Effector memory CD8-positive, alpha-beta T cell (primary cell): Measurements from ENCODE around the gene IL3RA.

Source experiments
- ATAC-seq: fragments of 150-1000 bp; cut with Tn5 transposase; replicated peaks from 2 replicates; pipeline ENCODE4 v1.10.0; 2021; ENCODE audit warnings: mild to moderate bottlenecking, moderate library complexity
- DNase-seq, 3 experiments: peaks; one replicate each; pipeline ENCODE4 v3.0.0; 2021
- H3K27ac Mint-ChIP-seq, 2 donors: one replicate each; pipeline ENCODE4 v1.8.0; 2022; ENCODE audit warnings: mild to moderate bottlenecking in 2 of 2, mixed read lengths in 2 of 2, moderate library complexity in 2 of 2
- H3K27me3 Mint-ChIP-seq, 2 donors: one replicate each; pipeline ENCODE4 v1.8.0; 2022; ENCODE audit warnings: mixed read lengths in 2 of 2
- H3K36me3 Mint-ChIP-seq: one replicate; pipeline ENCODE4 v1.8.0; 2022; ENCODE audit warnings: mild to moderate bottlenecking, moderate library complexity, mixed read lengths; ENCODE audit not compliant: insufficient read depth
- H3K4me1 Mint-ChIP-seq, 2 donors: one replicate each; pipeline ENCODE4 v1.8.0; 2022; ENCODE audit warnings: low read depth in 2 of 2, mixed read lengths in 2 of 2
- H3K4me3 Mint-ChIP-seq, 2 donors: one replicate each; pipeline ENCODE4 v1.8.0; 2022; ENCODE audit warnings: mild to moderate bottlenecking in 2 of 2, mixed read lengths in 2 of 2, moderate library complexity in 2 of 2
- H3K9me3 Mint-ChIP-seq, 2 donors: one replicate each; pipeline ENCODE4 v1.8.0; 2022; ENCODE audit warnings: mixed read lengths in 2 of 2

Gene IL3RA

GRCh38 chrX:1378306-1378759 lies 41.7 kb downstream of the IL3RA start:
- ATAC-seq: no peak
- Mint-ChIP-seq H3K27ac (peak overlapping the region in 1 of 2 donors; percentile 32), H3K4me1 (peaks cover 3 to 5% of the 10 kb centered on the region in 2 donors), H3K27me3 (no peaks in the 10 kb centered on the region), H3K36me3 (peaks cover 30% of the 10 kb centered on the region), H3K4me3 (no peak overlapping the region), H3K9me3 (no peaks in the 10 kb centered on the region)
- DNase-seq: no peak

DNA sequence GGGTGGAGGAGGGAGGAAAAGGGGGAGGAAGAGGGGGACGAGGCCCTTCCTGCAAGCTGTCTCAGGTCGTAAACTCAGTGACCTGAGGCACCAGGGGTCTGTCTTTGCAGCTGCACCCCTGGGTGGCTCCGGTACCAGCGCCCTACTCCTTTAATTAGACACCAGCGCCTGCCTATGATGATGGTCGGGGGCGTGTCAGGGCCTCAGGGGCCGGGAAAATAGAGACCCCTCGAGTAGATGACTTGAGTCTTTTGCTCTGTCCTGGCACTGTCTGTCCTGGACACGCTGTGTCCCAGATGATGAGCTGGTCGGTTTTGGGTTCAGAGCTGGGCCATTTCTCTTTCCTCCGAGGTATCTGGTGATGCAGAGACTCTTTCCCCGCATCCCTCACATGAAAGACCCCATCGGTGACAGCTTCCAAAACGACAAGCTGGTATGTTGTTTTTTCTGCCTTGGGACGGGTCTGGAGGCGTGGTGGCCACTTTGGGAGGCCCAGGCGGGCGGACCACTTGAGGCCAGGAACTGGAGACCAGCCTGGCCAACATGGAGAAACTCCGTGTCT lies 44.2 kb downstream of the IL3RA start:
- Mint-ChIP-seq H3K4me1 (peaks cover 3 to 5% of the 10 kb centered on the region in 2 donors), H3K27ac (peak overlapping the region in 1 of 2 donors; percentile 75), H3K4me3 (no peak overlapping the region), H3K36me3 (peaks cover 53% of the 10 kb centered on the region), H3K9me3 (no peaks in the 10 kb centered on the region), H3K27me3 (no peaks in the 10 kb centered on the region)
- ATAC-seq (no peak), DNase-seq (no peak)

DNA sequence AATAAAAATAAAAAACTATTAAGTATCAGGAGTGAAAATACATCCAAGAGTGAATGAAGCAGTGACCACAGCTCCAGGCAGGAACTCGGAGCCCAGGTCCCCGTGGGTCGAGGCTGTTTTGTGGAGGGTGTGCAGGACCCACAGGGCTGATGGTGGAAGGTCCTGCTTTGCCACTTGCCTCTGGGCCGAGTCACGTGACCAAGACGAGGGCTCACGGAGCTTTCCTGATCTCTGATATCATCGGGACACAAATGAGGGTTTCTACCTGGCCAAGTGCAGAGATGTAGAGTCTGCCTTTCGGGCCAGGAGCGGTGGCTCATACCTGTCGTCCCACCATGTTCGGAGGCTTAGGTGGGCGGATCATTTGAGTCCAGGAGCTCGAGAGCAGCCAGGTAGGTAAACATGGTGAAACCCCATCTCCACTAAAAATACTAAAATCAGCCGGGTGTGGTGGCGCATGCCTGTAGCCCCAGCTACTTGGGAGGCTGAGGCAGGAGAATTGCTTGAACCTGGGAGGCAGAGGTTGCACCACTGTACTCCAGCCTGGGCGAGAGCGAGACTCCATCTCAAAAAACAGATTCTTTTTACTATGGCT lies 48.2 kb downstream of the IL3RA start:
- no peak for DNase-seq
- Mint-ChIP-seq H3K4me1 (peaks cover 13 to 24% of the 10 kb centered on the region in 2 donors), H3K36me3 (peaks cover 79% of the 10 kb centered on the region), H3K4me3 (peak overlapping the region in 1 of 2 donors; percentile 27), H3K9me3 (no peaks in the 10 kb centered on the region), H3K27me3 (no peaks in the 10 kb centered on the region), H3K27ac (peak overlapping the region in 1 of 2 donors; percentile 82)
- no peak for ATAC-seq

DNA sequence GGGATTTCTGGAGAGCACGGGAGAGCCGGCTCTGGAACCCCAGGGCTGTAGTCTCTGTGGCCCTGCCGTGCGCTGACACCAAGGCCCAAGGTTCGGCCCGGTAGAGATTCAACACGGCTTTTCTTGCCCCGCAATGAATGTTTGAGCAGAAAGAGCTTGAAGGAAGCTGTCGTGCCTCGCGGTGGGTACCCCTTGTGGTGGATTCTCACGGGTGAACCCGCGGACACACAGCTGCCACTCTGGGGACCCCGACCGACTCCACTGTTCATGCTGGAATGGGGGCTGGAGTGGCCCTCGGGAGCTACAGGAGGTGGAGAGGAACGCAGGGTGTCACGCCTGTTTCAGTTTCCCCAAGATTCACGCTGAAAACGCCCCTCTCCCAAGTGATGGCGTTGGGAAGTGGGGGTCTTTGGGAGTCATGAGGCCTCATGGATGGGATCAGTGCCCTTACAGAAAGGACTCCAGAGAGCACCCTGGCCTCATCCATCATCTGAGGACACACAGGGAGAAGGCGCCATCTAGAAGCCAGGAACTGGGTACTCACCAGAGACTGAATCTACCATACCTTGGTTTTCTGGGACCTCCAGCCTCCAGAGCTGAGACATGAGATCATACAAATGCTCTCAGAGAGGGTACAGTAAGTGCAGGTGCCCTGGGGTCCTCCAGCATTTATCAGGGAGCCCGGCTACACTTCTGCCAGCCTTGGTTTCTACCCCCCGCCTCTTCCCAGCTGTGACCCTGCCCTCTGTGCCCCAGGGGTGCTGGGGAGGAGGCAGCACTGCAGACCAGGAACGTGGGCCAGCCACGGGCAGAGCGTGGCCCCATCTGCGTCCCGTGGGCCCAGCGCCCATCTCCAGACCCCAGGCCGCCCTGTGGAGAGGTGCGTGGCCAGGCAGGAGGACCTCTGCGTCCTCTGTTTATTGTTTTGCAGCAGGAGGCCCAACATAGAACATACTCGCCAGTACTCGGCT lies 49.0 kb downstream of the IL3RA start:
- DNase-seq: no peak
- Mint-ChIP-seq H3K27ac (peak overlapping the region in 1 of 2 donors; percentile 82), H3K36me3 (peaks cover 81% of the 10 kb centered on the region), H3K9me3 (no peaks in the 10 kb centered on the region), H3K27me3 (no peaks in the 10 kb centered on the region), H3K4me1 (peaks cover 14 to 20% of the 10 kb centered on the region in 2 donors), H3K4me3 (peak overlapping the region in 1 of 2 donors; percentile 27)
- ATAC-seq: peak; percentile 12

DNA sequence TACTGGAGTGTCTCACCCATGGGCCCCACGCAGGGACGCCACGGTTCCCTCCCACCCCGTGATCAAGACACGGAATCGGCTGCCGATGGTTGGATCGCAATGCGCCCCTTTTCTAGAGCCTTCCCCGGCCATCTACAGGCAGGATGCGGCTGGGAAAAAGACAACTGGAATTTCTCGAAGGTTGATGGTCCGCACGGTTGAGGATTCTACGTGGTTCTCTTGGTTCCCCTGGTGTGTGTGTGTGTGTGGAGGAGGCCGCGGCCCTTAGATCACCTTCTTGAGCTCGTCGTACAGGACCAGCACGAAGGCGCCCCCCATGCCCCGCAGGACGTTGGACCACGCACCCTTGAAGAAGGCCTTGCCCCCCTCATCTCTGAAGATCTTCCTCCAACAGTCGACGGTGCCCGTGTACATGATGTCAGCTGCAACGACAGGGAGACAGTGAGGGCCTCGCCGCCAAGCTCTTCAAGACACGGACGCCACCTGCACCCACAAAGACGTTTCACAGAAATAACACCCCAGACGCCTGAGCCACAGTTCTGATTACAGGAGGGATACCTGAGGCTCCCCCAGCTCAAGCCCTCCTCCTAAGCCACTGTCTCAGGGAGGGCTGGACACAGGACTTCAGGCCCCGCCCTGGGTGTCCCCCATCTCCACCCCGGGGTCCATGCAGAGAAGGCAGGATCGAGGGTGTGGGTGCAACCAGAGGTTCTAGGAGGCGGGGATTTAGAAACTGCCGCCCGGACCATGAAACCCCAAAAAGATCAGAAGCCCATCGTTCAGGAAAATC lies 49.9 kb downstream of the IL3RA start:
- no peaks in the 10 kb centered on the region for H3K9me3 Mint-ChIP-seq
- no peak for ATAC-seq
- peak overlapping the region; percentile 61 to 82 for H3K27ac Mint-ChIP-seq
- H3K4me1 Mint-ChIP-seq: peaks cover 22 to 28% of the 10 kb centered on the region in 2 donors
- peaks cover 91% of the 10 kb centered on the region for H3K36me3 Mint-ChIP-seq
- no peaks in the 10 kb centered on the region for H3K27me3 Mint-ChIP-seq
- no peak overlapping the region for H3K4me3 Mint-ChIP-seq
- no peak for DNase-seq

DNA sequence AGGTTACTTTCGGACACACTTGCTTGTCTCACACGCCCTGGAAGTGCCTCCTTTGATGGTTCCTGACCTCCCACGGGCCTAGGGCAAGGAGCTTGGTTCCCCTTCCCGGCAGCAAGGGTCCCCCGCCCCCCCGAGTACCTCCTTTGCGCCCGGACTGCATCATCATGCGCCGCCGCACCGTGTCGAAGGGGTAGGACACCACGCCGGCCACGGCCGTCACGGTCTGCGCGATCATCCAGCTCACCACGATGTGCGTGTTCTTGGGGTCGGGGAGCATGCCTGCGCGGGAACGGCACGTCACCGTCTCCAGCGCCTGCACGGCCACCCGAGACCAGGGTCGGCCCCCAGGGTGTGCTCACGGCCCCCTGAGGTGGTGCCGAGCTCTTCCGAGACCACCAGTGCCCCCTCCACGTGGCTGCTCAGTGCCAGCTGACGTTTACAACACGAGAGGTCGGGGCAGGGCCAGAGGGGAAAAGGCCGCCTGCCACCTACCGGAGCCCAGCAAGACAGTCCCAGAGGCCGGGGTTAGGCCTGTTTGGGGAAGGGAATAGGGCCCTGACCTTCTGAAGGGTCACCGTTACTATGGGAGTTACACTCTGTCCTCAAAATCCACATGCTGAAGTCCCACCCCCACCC lies 50.7 kb downstream of the IL3RA start:
- peaks cover 19 to 28% of the 10 kb centered on the region in 2 donors for H3K4me1 Mint-ChIP-seq
- DNase-seq: no peak
- H3K36me3 Mint-ChIP-seq: peaks cover 95% of the 10 kb centered on the region
- no peaks in the 10 kb centered on the region for H3K9me3 Mint-ChIP-seq
- H3K27ac Mint-ChIP-seq: peak overlapping the region; percentile 61 to 83
- no peak for ATAC-seq
- peak overlapping the region in 1 of 2 donors; percentile 47 for H3K4me3 Mint-ChIP-seq
- H3K27me3 Mint-ChIP-seq: no peaks in the 10 kb centered on the region

- H3K36me3 Mint-ChIP-seq: peaks cover 84% of the 10 kb centered on the region
- H3K9me3 Mint-ChIP-seq: no peaks in the 10 kb centered on the region
- ATAC-seq: no peak
- no peaks in the 10 kb centered on the region for H3K27me3 Mint-ChIP-seq
- H3K27ac Mint-ChIP-seq: peak overlapping the region; percentile 32 to 83
- H3K4me3 Mint-ChIP-seq: peak overlapping the region; percentile 25 to 47
- DNase-seq: no peak
- peaks cover 24 to 36% of the 10 kb centered on the region in 2 donors for H3K4me1 Mint-ChIP-seq
Measured at GRCh38 chrX:1388651-1389050, 52.1 kb downstream of the IL3RA start.

DNA sequence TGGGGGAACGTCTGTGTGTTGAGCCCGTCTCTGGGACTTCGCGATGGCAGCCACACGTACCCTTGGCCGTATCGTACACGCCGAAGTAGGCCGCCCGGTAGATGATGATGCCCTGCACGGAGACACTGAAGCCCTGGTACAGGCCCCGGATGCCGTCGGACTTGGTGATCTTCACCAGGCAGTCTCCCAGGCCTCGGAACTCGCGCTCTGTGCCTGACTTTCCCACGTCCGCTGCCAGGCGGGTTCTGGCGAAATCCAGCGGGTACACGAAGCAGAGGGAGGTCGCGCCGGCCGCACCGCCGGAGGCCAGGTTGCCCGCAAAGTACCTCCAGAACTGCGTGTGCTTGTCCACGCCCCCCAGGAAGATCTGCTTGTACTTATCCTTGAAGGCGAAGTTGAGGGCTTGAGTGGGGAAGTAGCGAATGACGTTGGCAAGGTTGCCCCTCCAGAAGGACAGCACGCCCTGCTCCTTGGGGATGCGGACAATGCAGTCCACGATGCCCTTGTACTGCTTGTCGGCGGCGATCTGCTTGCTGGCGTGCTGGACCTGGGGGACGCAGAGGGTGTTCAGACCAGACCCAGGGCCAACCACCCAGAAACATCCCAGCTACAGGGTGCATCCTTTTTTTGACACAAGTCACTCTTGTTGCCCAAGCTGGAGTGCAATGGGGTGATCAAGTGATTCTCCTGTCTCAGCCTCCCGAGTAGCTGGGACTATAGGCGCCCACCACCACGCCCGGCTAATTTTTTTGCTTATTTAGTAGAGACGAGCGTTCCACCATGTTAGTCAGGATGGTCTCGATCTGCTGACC lies 52.8 kb downstream of the IL3RA start:
- Mint-ChIP-seq H3K36me3 (peaks cover 76% of the 10 kb centered on the region), H3K27ac (peak overlapping the region in 1 of 2 donors; percentile 83), H3K9me3 (no peaks in the 10 kb centered on the region), H3K27me3 (no peaks in the 10 kb centered on the region), H3K4me1 (peaks cover 26 to 43% of the 10 kb centered on the region in 2 donors), H3K4me3 (peak overlapping the region; percentile 31 to 47)
- DNase-seq (no peak), ATAC-seq (no peak)

GRCh38 chrX:1389993-1390285 lies 53.4 kb downstream of the IL3RA start:
- Mint-ChIP-seq H3K27me3 (no peaks in the 10 kb centered on the region), H3K36me3 (peaks cover 75% of the 10 kb centered on the region), H3K27ac (no peak overlapping the region), H3K4me3 (peak overlapping the region; percentile 31 to 47), H3K9me3 (no peaks in the 10 kb centered on the region), H3K4me1 (peaks cover 29 to 49% of the 10 kb centered on the region in 2 donors)
- no peak for ATAC-seq
- no peak for DNase-seq

DNA sequence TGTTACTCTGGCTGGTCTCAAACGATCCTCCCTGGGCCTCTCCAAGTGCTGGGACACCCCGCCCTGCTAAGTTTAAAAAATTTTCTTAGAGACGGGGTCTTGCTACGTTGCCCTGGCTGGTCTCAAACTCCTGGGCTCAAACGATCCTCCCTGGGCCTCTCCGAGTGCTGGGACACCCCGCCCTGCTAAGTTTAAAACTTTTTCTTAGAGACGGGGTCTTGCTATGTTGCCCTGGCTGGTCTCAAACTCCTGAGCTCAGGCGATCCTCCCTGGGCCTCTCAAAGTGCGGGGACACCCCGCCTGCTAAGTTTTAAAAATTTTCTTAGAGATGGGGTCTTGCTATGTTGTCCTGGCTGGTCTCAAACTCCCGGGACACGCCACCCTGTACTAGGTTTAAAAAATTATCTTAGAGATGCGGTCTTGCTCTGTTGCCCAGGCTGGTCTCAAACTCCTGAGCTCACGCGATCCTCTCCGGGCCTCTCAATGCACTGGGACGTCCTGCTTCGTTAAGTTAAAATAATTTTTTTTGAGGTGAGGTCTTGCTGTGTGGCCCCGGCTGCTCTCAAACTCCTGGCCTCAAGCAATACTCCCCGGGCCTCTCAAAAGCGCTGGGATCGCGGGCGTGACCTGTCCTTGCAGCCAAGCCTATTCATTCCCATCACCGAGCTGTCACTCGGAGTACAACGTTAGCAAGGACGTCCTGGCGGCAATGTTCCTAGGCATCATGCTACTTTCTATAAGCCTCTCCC lies 54.2 kb downstream of the IL3RA start:
- H3K4me1 Mint-ChIP-seq: peaks cover 35 to 56% of the 10 kb centered on the region in 2 donors
- peak overlapping the region; percentile 93 to 94 for H3K4me3 Mint-ChIP-seq
- peaks cover 70% of the 10 kb centered on the region for H3K36me3 Mint-ChIP-seq
- H3K27ac Mint-ChIP-seq: peak overlapping the region; percentile 91 to 94
- DNase-seq: no peak
- H3K9me3 Mint-ChIP-seq: no peaks in the 10 kb centered on the region
- no peaks in the 10 kb centered on the region for H3K27me3 Mint-ChIP-seq
- ATAC-seq: no peak

- Mint-ChIP-seq H3K36me3 (peaks cover 65% of the 10 kb centered on the region), H3K9me3 (no peaks in the 10 kb centered on the region), H3K27me3 (no peaks in the 10 kb centered on the region), H3K4me1 (peaks cover 39 to 59% of the 10 kb centered on the region in 2 donors), H3K27ac (peak overlapping the region; percentile 91 to 94), H3K4me3 (peak overlapping the region; percentile 93 to 94)
- ATAC-seq (no peak), DNase-seq (no peak)
Measured at GRCh38 chrX:1391370-1391706, 54.8 kb downstream of the IL3RA start.
